ENCODE results near the gene ADGRG3.
"Not testable (repeated sequence)": the region's sequence is repeated elsewhere in the genome, so short reads cannot be mapped to it uniquely, and the experiment has no call there.

Gene ADGRG3

DNA sequence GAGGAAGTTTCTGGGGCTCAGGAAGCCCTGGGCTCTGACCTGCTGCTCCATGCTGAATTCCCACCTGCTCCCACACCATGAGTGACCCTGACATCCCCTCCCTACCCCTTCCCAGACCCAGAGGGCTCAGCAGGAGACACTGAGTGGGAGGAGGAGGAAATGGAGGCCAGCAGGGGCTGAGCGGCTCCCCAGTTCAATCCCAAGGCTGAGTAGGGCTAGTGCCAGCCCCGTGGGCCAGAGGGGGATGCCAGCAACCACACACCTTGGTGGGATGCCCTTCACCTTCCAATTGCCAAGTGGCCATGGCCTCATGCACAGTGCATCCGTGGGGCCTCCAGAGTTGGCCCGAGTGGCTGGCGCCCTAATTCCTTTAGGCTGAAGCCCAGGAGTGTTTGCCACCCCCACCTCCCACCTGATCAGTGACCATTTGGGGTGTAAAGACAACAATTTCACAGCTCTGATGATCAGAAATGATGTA, 1.0 kb upstream of the ADGRG3 start:
- no peak overlapping the region for H3K27ac ChIP-seq
- no peak for TF ChIP-seq ZFX (IDR thresholded peaks at IDR 0.05)
- TF ChIP-seq, protein P1, sequence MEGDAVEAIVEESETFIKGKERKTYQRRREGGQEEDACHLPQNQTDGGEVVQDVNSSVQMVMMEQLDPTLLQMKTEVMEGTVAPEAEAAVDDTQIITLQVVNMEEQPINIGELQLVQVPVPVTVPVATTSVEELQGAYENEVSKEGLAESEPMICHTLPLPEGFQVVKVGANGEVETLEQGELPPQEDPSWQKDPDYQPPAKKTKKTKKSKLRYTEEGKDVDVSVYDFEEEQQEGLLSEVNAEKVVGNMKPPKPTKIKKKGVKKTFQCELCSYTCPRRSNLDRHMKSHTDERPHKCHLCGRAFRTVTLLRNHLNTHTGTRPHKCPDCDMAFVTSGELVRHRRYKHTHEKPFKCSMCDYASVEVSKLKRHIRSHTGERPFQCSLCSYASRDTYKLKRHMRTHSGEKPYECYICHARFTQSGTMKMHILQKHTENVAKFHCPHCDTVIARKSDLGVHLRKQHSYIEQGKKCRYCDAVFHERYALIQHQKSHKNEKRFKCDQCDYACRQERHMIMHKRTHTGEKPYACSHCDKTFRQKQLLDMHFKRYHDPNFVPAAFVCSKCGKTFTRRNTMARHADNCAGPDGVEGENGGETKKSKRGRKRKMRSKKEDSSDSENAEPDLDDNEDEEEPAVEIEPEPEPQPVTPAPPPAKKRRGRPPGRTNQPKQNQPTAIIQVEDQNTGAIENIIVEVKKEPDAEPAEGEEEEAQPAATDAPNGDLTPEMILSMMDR (conservative IDR thresholded peaks at IDR 0.05), result no peak

GRCh38 chr16:57667526-57668262, 412 bp upstream of the ADGRG3 start:
- H3K27ac ChIP-seq, result no peak overlapping the region
- TF ChIP-seq, protein P1 (conservative IDR thresholded peaks at IDR 0.05), result no peak
- no peak for TF ChIP-seq ZFX (IDR thresholded peaks at IDR 0.05)

DNA sequence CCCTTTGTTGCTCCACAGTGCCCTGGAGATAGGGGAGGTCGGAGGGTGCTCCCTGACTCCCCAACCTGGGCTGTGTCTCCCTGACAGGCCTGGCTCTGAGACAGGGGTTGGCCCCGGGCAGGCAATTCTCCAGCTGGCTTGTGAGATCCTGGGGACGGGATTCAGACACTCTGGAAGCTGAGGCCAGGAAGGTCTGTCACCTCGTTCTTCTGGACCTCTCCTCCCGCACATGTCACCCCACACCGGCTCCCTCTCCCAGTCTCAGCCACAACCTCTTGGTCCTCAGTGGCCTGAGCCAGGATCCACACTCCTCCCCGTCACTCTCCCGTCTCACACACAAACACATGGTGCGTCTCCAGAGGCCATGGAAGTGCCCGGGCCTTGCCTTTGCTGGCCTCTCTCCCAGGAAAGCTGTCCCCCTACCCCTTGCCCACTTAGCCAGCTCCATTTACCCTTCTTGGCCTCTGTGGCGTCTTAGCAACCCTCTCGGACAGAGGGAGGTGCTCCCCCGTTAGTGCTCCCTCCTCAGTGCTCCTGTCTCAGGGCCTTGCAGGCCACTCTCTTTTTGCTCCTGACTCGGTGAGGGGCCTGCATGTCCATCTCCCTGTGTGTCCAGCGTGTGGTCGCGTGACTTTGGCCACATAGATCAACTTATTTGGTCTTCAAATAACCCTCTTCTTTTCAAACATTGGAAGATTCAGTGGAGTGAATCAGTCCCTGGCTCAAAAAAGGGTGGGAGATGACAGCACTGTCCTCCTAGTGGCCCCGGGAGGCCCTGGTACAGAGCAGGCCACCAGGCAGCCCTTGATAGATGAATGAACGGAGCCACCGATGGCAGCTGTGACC, 747 bp downstream of the ADGRG3 start:
- TF ChIP-seq, protein P1 (conservative IDR thresholded peaks at IDR 0.05), result no peak
- TF ChIP-seq ZFX (IDR thresholded peaks at IDR 0.05), result no peak
- no peak overlapping the region for H3K27ac ChIP-seq

DNA sequence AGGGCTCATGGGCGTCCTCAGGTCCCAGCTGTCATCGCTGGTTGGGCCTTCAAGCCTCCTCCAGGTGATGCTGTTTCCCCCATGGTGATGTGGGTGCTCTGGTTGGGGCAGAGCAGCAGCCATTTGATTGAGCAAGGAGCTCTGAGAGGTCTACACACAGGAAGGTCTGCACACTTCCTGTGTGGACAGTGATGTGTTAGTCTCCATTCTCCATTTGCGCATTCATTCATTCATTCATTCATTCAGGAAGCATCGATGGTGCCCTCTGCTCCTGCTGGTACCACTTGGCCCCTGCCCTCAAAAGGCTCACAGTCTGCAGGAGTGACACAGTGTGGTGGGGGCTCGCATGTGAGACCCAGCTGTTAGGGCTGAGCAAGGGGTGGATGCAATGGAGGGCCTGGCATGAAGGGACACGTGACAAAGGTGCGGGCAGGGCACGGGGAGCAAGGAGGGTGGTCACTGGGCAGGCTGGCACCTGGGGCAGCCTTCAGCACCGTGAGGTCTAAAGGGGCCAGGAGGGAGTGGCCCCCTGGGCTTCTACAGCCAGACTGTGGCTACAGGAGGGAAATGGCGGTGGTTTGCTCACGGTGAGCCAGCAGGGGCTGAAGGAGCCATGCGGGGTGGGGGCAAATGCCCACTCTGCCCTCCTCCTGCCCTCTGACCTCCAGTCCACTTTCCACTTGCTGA, 1.5 kb downstream of the ADGRG3 start:
- no peak overlapping the region for H3K27ac ChIP-seq
- TF ChIP-seq, protein P1 (conservative IDR thresholded peaks at IDR 0.05), result no peak
- no peak for TF ChIP-seq ZFX (IDR thresholded peaks at IDR 0.05)

DNA sequence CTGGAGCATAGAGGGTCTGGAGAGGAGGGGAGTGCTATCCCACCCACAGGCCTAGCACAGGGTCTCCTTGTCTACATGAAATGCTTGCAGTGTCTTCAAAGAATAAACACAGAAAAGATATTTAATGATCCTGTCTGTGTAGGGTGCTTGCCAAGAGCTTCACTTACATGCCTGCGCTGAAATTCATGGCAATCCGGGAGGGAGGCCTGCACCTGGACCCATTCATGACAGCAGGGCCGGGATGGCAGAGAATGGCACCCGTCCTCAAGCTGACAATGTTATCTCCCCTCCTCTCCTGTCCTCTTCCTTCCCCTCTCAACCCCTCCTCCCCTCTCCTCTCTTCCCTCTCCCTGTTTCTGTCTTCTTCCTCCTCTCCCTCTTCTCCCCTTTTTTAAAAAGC, 2.1 kb downstream of the ADGRG3 start:
- H3K27ac ChIP-seq, result no peak overlapping the region
- TF ChIP-seq, protein P1 (conservative IDR thresholded peaks at IDR 0.05), result no peak
- no peak for TF ChIP-seq ZFX (IDR thresholded peaks at IDR 0.05)

DNA sequence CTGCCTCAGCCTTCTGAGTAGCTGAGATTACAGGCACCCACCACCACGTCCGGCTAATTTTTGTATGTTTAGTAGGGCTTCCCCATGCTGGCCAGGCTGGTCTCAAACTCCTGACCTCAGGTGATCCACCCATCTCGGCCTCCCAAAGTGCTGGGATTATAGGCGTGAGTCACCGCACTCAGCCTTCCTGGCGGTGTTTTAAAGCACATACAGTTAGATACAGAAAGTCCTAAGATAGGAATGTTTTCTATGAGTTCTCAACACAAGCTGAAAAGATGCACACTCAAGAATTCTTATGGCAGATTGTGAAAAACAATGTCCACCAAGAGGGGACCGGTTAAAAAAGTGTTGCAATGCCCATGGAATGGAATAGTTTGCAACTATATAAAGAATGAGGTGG, 3.3 kb downstream of the ADGRG3 start:
- not testable (repeated sequence) for H3K27ac ChIP-seq

GRCh38 chr16:57672416-57672815, 4.3 kb downstream of the ADGRG3 start:
- H3K27ac ChIP-seq, result no peak overlapping the region
- TF ChIP-seq, protein P1 (conservative IDR thresholded peaks at IDR 0.05), result no peak
- TF ChIP-seq ZFX (IDR thresholded peaks at IDR 0.05), result no peak
